SU-DHL-6 (cell line): ENCODE results near the gene TRDMT1.

Experiments
- H2AFZ ChIP-seq: fragments of 200-600 bp; sonication (generic); 2 replicates; pipeline ENCODE4 v1.6.1; 2014; ENCODE audit warnings: low read depth, mild to moderate bottlenecking, moderate library complexity, mixed read lengths, antibody characterized with exemption, low read length; ENCODE audit not compliant: severe bottlenecking
- H3F3A ChIP-seq: fragments of 200-600 bp; shearing (Covaris generic); 2 replicates; pipeline ENCODE4 v1.6.0; 2016; ENCODE audit warnings: antibody characterized with exemption, mild to moderate bottlenecking; ENCODE audit not compliant: insufficient read depth
- H3K27ac ChIP-seq: fragments of 200-600 bp; sonication (generic); 2 replicates; pipeline ENCODE4 v1.5.1; 2016; ENCODE audit warnings: low read depth, mild to moderate bottlenecking, low read length, moderate library complexity, mixed read lengths
- H3K27me3 ChIP-seq: fragments of 200-600 bp; sonication (generic), shearing (Covaris generic); 2 replicates; pipeline ENCODE4 v1.6.0; 2014; ENCODE audit warnings: mild to moderate bottlenecking, low read length
- H3K36me3 ChIP-seq: fragments of 200-600 bp; sonication (generic); 2 replicates; pipeline ENCODE4 v1.6.1; 2014; ENCODE audit warnings: mild to moderate bottlenecking, low read length, mixed read lengths
- H3K4me2 ChIP-seq: fragments of 300-600, 200-600 bp; shearing (Covaris generic), sonication (generic); 2 replicates; pipeline ENCODE4 v1.6.0; 2014; ENCODE audit warnings: low read length, low read depth, mild to moderate bottlenecking; ENCODE audit not compliant: poor library complexity, severe bottlenecking
- H3K4me3 ChIP-seq: fragments of 200-600 bp; sonication (generic); 2 replicates; pipeline ENCODE4 v1.5.1; 2014; ENCODE audit warnings: antibody characterized with exemption, low read length, mild to moderate bottlenecking, mixed read lengths; ENCODE audit not compliant: insufficient read depth, poor library complexity, severe bottlenecking
- H3K79me2 ChIP-seq: fragments of 200-600 bp; sonication (generic); 2 replicates; pipeline ENCODE4 v1.6.1; 2014; ENCODE audit warnings: mild to moderate bottlenecking, low read length, moderate library complexity; ENCODE audit not compliant: insufficient read depth
- H3K9ac ChIP-seq: fragments of 200-600 bp; sonication (generic); 2 replicates; pipeline ENCODE4 v1.7.0; 2014; ENCODE audit warnings: mild to moderate bottlenecking, low read length
- H3K9me2 ChIP-seq: fragments of 200-600 bp; sonication (generic); replicated peaks from 2 replicates; pipeline ENCODE4 v1.6.1; 2014; ENCODE audit warnings: low read length; ENCODE audit not compliant: insufficient read depth
- H3K9me3 ChIP-seq: fragments of 200-600 bp; sonication (generic); 2 replicates; pipeline ENCODE4 v1.6.1; 2014; ENCODE audit warnings: low read length, mixed read lengths; ENCODE audit not compliant: insufficient read depth
- H4K20me1 ChIP-seq: fragments of 200-600 bp; sonication (generic); 2 replicates; pipeline ENCODE4 v1.6.1; 2014; ENCODE audit warnings: low read depth, mild to moderate bottlenecking, antibody characterized with exemption, low read length, moderate library complexity, mixed read lengths
- EZH2phosphoT487 ChIP-seq: fragments of 200-600 bp; sonication (generic), shearing (Covaris generic); conservative IDR thresholded peaks from 2 replicates; pipeline ENCODE4 v1.6.1; 2018; ENCODE audit warnings: mild to moderate bottlenecking, antibody characterized with exemption, low read length, moderate library complexity, mixed read lengths
- TF ChIP-seq, protein P1 (sequence below): fragments of 200-600 bp; sonication (generic); IDR thresholded peaks from one replicate; pipeline ENCODE4 v1.5.1; 2017; ENCODE audit warnings: antibody characterized with exemption, mild to moderate bottlenecking, low read length, moderate library complexity; ENCODE audit not compliant: insufficient read depth, poor library complexity, severe bottlenecking

Gene TRDMT1

DNA sequence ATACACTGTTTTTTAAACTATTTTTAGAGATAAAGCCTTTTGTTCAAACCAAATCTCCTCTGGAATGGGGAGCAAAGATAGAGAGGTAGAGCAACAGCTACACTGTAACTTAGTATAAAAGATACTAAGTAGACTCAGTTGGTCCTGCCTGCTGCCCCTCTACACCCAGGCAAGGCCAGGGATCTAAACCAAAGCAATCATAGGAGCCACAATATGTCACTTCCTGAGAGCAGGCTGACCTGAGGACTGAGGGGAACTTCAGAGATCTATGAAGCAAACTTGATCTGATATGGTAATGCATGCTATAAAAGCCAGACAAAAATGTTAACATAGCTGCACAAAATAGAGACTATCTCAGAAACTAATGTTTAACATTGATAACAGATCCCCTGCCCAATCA, 7.0 kb upstream of the TRDMT1 start:
- no peaks in the 10 kb centered on the region for H3K36me3 ChIP-seq
- no peaks in the 10 kb centered on the region for H3K9me3 ChIP-seq
- no peaks in the 10 kb centered on the region for H3K27me3 ChIP-seq
- H3F3A ChIP-seq = no peaks in the 10 kb centered on the region
- no peak overlapping the region for H3K4me3 ChIP-seq
- H3K9ac ChIP-seq = no peak overlapping the region
- no peaks in the 10 kb centered on the region; the same call in 1 of the 2 replicates for H4K20me1 ChIP-seq
- no peak overlapping the region for H3K4me2 ChIP-seq
- no peaks in the 10 kb centered on the region for H3K79me2 ChIP-seq
- TF ChIP-seq, protein P1, sequence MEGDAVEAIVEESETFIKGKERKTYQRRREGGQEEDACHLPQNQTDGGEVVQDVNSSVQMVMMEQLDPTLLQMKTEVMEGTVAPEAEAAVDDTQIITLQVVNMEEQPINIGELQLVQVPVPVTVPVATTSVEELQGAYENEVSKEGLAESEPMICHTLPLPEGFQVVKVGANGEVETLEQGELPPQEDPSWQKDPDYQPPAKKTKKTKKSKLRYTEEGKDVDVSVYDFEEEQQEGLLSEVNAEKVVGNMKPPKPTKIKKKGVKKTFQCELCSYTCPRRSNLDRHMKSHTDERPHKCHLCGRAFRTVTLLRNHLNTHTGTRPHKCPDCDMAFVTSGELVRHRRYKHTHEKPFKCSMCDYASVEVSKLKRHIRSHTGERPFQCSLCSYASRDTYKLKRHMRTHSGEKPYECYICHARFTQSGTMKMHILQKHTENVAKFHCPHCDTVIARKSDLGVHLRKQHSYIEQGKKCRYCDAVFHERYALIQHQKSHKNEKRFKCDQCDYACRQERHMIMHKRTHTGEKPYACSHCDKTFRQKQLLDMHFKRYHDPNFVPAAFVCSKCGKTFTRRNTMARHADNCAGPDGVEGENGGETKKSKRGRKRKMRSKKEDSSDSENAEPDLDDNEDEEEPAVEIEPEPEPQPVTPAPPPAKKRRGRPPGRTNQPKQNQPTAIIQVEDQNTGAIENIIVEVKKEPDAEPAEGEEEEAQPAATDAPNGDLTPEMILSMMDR = no peak
- no peak for TF ChIP-seq EZH2phosphoT487
- H3K9me2 ChIP-seq = no peaks in the 10 kb centered on the region
- no peak overlapping the region for H3K27ac ChIP-seq
- no peak overlapping the region for H2AFZ ChIP-seq

DNA sequence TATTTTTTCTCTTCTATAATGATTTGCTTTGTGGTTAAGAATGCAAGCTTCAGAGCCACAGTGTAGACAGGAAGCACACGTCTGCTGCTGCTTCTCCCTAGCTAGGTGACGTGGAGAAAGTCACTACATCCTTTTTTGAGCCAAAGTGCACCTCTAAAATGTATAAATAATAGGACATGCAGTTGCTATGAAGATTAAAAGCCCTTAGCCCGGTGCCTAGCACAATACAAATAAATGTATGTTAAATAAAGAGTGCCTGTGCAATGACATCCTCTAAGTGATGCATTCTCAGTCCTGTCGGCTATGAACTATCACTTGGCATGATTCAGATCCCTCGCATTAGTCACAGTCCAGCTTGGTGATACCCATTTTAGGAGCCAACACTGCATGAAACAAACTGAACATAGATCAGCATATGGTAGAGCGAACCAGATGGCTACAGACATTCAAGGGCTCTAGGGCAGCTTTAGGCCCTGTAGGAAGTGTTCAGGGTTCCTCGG, 4.8 kb upstream of the TRDMT1 start:
- TF ChIP-seq, protein P1 = no peak
- no peak for TF ChIP-seq EZH2phosphoT487
- H3K4me2 ChIP-seq = no peak overlapping the region
- H3F3A ChIP-seq = no peaks in the 10 kb centered on the region
- no peaks in the 10 kb centered on the region; the same call in 1 of the 2 replicates for H4K20me1 ChIP-seq
- no peaks in the 10 kb centered on the region for H3K36me3 ChIP-seq
- H3K9me2 ChIP-seq = no peaks in the 10 kb centered on the region
- no peaks in the 10 kb centered on the region for H3K9me3 ChIP-seq
- no peaks in the 10 kb centered on the region for H3K79me2 ChIP-seq
- no peak overlapping the region for H3K4me3 ChIP-seq
- no peak overlapping the region for H3K27ac ChIP-seq
- H3K27me3 ChIP-seq = no peaks in the 10 kb centered on the region
- no peak overlapping the region for H3K9ac ChIP-seq
- H2AFZ ChIP-seq = no peak overlapping the region

DNA sequence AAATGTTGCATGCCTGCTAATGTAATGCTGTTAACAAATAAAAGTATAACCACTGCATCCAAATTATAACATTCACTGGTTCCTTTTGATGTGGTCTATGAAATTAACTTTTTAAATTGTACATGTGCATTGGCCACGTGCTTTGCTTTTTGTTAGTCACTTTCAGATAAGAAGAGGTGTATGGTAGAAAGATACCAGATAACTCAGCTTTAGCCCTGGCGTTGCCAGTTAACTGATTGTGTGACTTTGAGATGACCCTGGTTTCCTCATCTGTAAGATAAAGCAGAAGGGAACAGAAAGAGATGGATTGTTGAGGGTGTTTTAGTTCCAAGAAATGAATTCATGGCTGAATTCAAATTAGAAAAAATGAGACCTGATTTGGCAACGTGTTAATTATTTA, 1.9 kb upstream of the TRDMT1 start:
- no peak overlapping the region for H3K4me3 ChIP-seq
- H3K4me2 ChIP-seq = no peak overlapping the region
- no peaks in the 10 kb centered on the region for H3K9me2 ChIP-seq
- no peaks in the 10 kb centered on the region for H3K9me3 ChIP-seq
- H3K9ac ChIP-seq = no peak overlapping the region
- H2AFZ ChIP-seq = peak overlapping the region; percentile 34
- H3K27ac ChIP-seq = no peak overlapping the region
- TF ChIP-seq, protein P1 = no peak
- no peak for TF ChIP-seq EZH2phosphoT487
- no peaks in the 10 kb centered on the region for H3K27me3 ChIP-seq
- H3K36me3 ChIP-seq = no peaks in the 10 kb centered on the region
- no peaks in the 10 kb centered on the region for H4K20me1 ChIP-seq
- H3F3A ChIP-seq = no peaks in the 10 kb centered on the region
- no peaks in the 10 kb centered on the region for H3K79me2 ChIP-seq
